Endothelial cell of umbilical vein (primary cell): Measurements from ENCODE around the gene MAP3K4. TPM values are rescaled to one million over a fixed set of nuclear protein-coding genes. Genes with fewer than 3 reads are reported as not detected.

ENCODE experiments used
- BruUV-seq: library from RNA; stranded (reverse); fragments of 400-500 nt; replicated peaks from 2 replicates; lab custom pipeline; 2021; lab: Mats Ljungman, UMichigan
- CTCF ChIA-PET: fragments of 300-600, 350-600 bp; sonication (Branson Sonifier 250); formaldehyde crosslinking; loops from one replicate; lab custom pipeline; 2021; ENCODE audit warnings: antibody characterized with exemption, inconsistent platforms; lab: Charles Lee
- POLR2A ChIA-PET: fragments of 300-600, 350-600 bp; sonication (Branson Sonifier 250); formaldehyde crosslinking; loops from one replicate; lab custom pipeline; 2021; ENCODE audit warnings: antibody characterized with exemption, inconsistent platforms; lab: Charles Lee
- DNase-seq: peaks from one replicate; pipeline ENCODE4 v3.0.0-alpha.2; 2011; ENCODE audit warnings: low read depth, low spot score
- FAIRE-seq: peaks from 2 replicates; lab custom pipeline; 2011; peaks lifted over from hg19 to GRCh38; lab: Jason Lieb, UNC
- H2AFZ ChIP-seq: 2 replicates; pipeline ENCODE4 v1.6.0; 2012; ENCODE audit warnings: low read depth, low read length, control low read depth, inconsistent platforms
- H3K27ac ChIP-seq: 2 replicates; pipeline ENCODE4 v1.5.1; 2011; ENCODE audit warnings: low read depth, mild to moderate bottlenecking, control low read depth, low read length, moderate library complexity; ENCODE audit not compliant: insufficient read depth
- H3K27me3 ChIP-seq, 2 experiments: 2 replicates each; pipeline versions ENCODE4 v1.6.0 to v1.6.1; 2011; ENCODE audit warnings: low read length in 2 of 2, mixed read lengths in 1 of 2; ENCODE audit not compliant: control insufficient read depth in 2 of 2, insufficient read depth in 2 of 2
- H3K36me3 ChIP-seq, 2 experiments: 2 replicates in 1 of 2; 3 replicates in 1 of 2; pipeline ENCODE4 v1.5.1; 2011; ENCODE audit warnings: low read length in 2 of 2, mild to moderate bottlenecking in 1 of 2, moderate library complexity in 1 of 2; ENCODE audit not compliant: control insufficient read depth in 2 of 2, insufficient read depth in 2 of 2; ENCODE audit errors: extremely low read depth in 1 of 2
- H3K4me1 ChIP-seq: 3 replicates; pipeline ENCODE4 v1.5.1; 2011; ENCODE audit warnings: mild to moderate bottlenecking, low read length; ENCODE audit not compliant: control insufficient read depth, insufficient read depth; ENCODE audit errors: extremely low read depth
- H3K4me2 ChIP-seq: 2 replicates; pipeline ENCODE4 v1.6.1; 2011; ENCODE audit warnings: low read length, control low read depth, mixed read lengths; ENCODE audit not compliant: insufficient read depth
- H3K4me3 ChIP-seq, 3 experiments: fragments of 200-600 bp in 1 of 3; sonication (generic), shearing (Covaris generic) in 1 of 3; replicated peaks in 1 of 3; 2 replicates each; pipeline ENCODE4 v1.5.1; 2011 to 2016; ENCODE audit warnings: control low read depth in 3 of 3, low read length in 3 of 3, mild to moderate bottlenecking in 2 of 3, inconsistent platforms in 1 of 3, low read depth in 1 of 3, moderate library complexity in 1 of 3; ENCODE audit not compliant: insufficient read depth in 1 of 3
- H3K79me2 ChIP-seq: 2 replicates; pipeline ENCODE4 v1.6.0; 2012; ENCODE audit warnings: low read length, inconsistent platforms; ENCODE audit not compliant: control insufficient read depth, insufficient read depth
- H3K9ac ChIP-seq: replicated peaks from 2 replicates; pipeline ENCODE3; 2011; ENCODE audit warnings: low read length, control low read depth; ENCODE audit not compliant: insufficient read depth; ENCODE audit errors: extremely low read depth
- H3K9me1 ChIP-seq: replicated peaks from 3 replicates; pipeline ENCODE4 v1.6.0; 2011; ENCODE audit warnings: mild to moderate bottlenecking, low read length; ENCODE audit not compliant: control insufficient read depth, insufficient read depth; ENCODE audit errors: extremely low read depth
- H3K9me3 ChIP-seq: replicated peaks from 2 replicates; pipeline ENCODE4 v1.5.1; 2012; ENCODE audit warnings: low read length, inconsistent platforms; ENCODE audit not compliant: control insufficient read depth, insufficient read depth
- H4K20me1 ChIP-seq: replicated peaks from 2 replicates; pipeline ENCODE3; 2011; ENCODE audit warnings: mild to moderate bottlenecking, low read length; ENCODE audit not compliant: control insufficient read depth, insufficient read depth; ENCODE audit errors: extremely low read depth
- CTCF ChIP-seq, 2 donors: IDR thresholded peaks; 1 replicate in 1 of 2; 2 replicates in 1 of 2; pipeline ENCODE4 v1.5.1; 2011; ENCODE audit warnings: low read length in 2 of 2, mild to moderate bottlenecking in 2 of 2, moderate library complexity in 2 of 2, control low read depth in 1 of 2, inconsistent platforms in 1 of 2, low read depth in 1 of 2; ENCODE audit not compliant: insufficient read depth in 1 of 2; ENCODE audit errors: extremely low read depth in 1 of 2
- EZH2 ChIP-seq: IDR thresholded peaks from 2 replicates; pipeline ENCODE4 v1.6.1; 2012; ENCODE audit warnings: borderline replicate concordance, low read depth, mild to moderate bottlenecking, moderate library complexity, low read length, inconsistent platforms; ENCODE audit not compliant: severe bottlenecking
- FOS ChIP-seq: IDR thresholded peaks from 2 replicates; pipeline ENCODE4 v1.6.1; 2011; ENCODE audit warnings: mild to moderate bottlenecking, low read length, moderate library complexity, borderline replicate concordance; ENCODE audit not compliant: insufficient read depth
- GATA2 ChIP-seq: IDR thresholded peaks from 2 replicates; pipeline ENCODE4 v1.7.0; 2011; ENCODE audit warnings: low read depth, mild to moderate bottlenecking, moderate library complexity, mixed read lengths, low read length; ENCODE audit not compliant: insufficient read length, insufficient read depth
- JUN ChIP-seq: IDR thresholded peaks from 2 replicates; pipeline ENCODE4 v1.6.1; 2011; ENCODE audit warnings: borderline replicate concordance, low read depth; ENCODE audit not compliant: insufficient read length, insufficient read depth
- MAX ChIP-seq: IDR thresholded peaks from 2 replicates; pipeline ENCODE4 v1.6.1; 2011; ENCODE audit not compliant: insufficient read depth, insufficient read length
- MYC ChIP-seq: IDR thresholded peaks from one replicate; pipeline ENCODE4 v1.6.1; 2011; ENCODE audit warnings: mild to moderate bottlenecking, low read depth, low read length
- POLR2A ChIP-seq: IDR thresholded peaks from 2 replicates; pipeline ENCODE4 v1.6.1; 2012; ENCODE audit warnings: low read depth, mild to moderate bottlenecking, control low read depth, low read length
- POLR2AphosphoS5 ChIP-seq: IDR thresholded peaks from 2 replicates; pipeline ENCODE4 v1.6.1; 2012; ENCODE audit warnings: low read depth, mild to moderate bottlenecking, control low read depth, low read length, moderate library complexity; ENCODE audit not compliant: insufficient read depth
- dilution Hi-C: fragments of 300-500 bp; cut with MboI; formaldehyde crosslinking; loops from one replicate; pipeline ENCODE4 v1.15.0; 2019; ENCODE audit warnings: low sequenced_read_pairs; ENCODE audit not compliant: extremely low pct_ligation_motif_present
- intact Hi-C: fragments of 100-400 bp; cut with micrococcal nuclease; formaldehyde crosslinking; loops from one replicate; pipeline ENCODE4 v1.10.0; 2022
- polyA plus RNA-seq, 4 experiments: library from polyadenylated mRNA; depleted of rRNA in 3 of 4; stranded (reverse) in 3 of 4; unstranded in 1 of 4; fragments of >200 nt; gene quantifications; 2 replicates each; pipeline versions ENCODE4 v1.2.1 to v1.2.3, GENCODE V29; 2011 to 2012; ENCODE audit warnings: missing spikeins in 1 of 4
- total RNA-seq: library from RNA; stranded (reverse); gene quantifications from 2 replicates; pipeline ENCODE4 v1.2.3, GENCODE V29; 2021

MAP3K4 gene
- total and polyA plus RNA-seq, 2 donors (not counting 3 experiments of a cell fraction or from before 2014, with no cell fraction given) = 10.8 to 42.3 TPM

- no peak overlapping the region for H3K9ac ChIP-seq
- FAIRE-seq (no peak), DNase-seq (no peak)
- no peaks in the 10 kb centered on the region for H3K27me3 ChIP-seq
- ChIA-PET CTCF (interaction anchor here (2.7 kb wide), 1 partner anchor 9 kb away, joined by 8 read pairs; no protein-coding TSS in a partner anchor), POLR2A (no interaction called here)
- dilution Hi-C loops (no loop called here), intact Hi-C loops (no loop called here)
- no peaks in the 10 kb centered on the region for H4K20me1 ChIP-seq
- no peak overlapping the region for H3K4me3 ChIP-seq
- no TSS peak for BruUV-seq
- no peak for TF ChIP-seq MAX
- H3K79me2 ChIP-seq = peaks cover 32% of the 10 kb centered on the region
- H3K9me3 ChIP-seq = no peaks in the 10 kb centered on the region
- H3K9me1 ChIP-seq = no peaks in the 10 kb centered on the region
- H3K4me1 ChIP-seq = no peaks in the 10 kb centered on the region
- H2AFZ ChIP-seq = no peak overlapping the region
- no peaks in the 10 kb centered on the region for H3K36me3 ChIP-seq
- H3K4me2 ChIP-seq = no peak overlapping the region
- H3K27ac ChIP-seq = no peak overlapping the region
Measured at GRCh38 chr6:161027385-161027784, 35.8 kb downstream of the MAP3K4 start.

GRCh38 chr6:161029195-161029809, 37.7 kb downstream of the MAP3K4 start:
- Histone ChIP-seq H3K9ac (no peak overlapping the region), H2AFZ (no peak overlapping the region), H3K27ac (no peak overlapping the region), H3K79me2 (peaks cover 31% of the 10 kb centered on the region), H3K4me1 (no peaks in the 10 kb centered on the region), H3K27me3 (no peaks in the 10 kb centered on the region), H4K20me1 (no peaks in the 10 kb centered on the region), H3K9me3 (no peaks in the 10 kb centered on the region), H3K4me2 (no peak overlapping the region), H3K4me3 (no peak overlapping the region), H3K36me3 (no peaks in the 10 kb centered on the region), H3K9me1 (no peaks in the 10 kb centered on the region)
- DNase-seq (no peak), FAIRE-seq (peak; percentile 8)
- dilution Hi-C loops = no loop called here
- intact Hi-C loops = no loop called here
- no TSS peak for BruUV-seq
- CTCF ChIA-PET = interaction anchor here (1.0 to 1.3 kb wide), 5 partner anchors 13 to 342 kb away, joined by 3 to 6 read pairs (median 3); no protein-coding TSS in a partner anchor
- TF ChIP-seq POLR2AphosphoS5 = no peak
- TF ChIP-seq GATA2 = no peak
- TF ChIP-seq CTCF (IDR thresholded peaks at IDR 0.05; ENCODE audit: extremely low read depth in 1 of 2, insufficient read depth in 1 of 2, low read depth in 1 of 2, low read length in 2 of 2) = no peak
- TF ChIP-seq JUN = no peak
- TF ChIP-seq MYC = no peak
- TF ChIP-seq EZH2 = no peak
- TF ChIP-seq FOS = no peak
- no peak for TF ChIP-seq MAX
- no peak for TF ChIP-seq POLR2A
- POLR2A ChIA-PET = no interaction called here
